ENCODE data around the gene SMCP. TPM values are rescaled to one million over a fixed set of nuclear protein-coding genes. Genes with fewer than 3 reads are reported as not detected.

The SMCP gene
- total and polyA plus RNA-seq, 2 experiments from 2014 or later, result not detected

DNA sequence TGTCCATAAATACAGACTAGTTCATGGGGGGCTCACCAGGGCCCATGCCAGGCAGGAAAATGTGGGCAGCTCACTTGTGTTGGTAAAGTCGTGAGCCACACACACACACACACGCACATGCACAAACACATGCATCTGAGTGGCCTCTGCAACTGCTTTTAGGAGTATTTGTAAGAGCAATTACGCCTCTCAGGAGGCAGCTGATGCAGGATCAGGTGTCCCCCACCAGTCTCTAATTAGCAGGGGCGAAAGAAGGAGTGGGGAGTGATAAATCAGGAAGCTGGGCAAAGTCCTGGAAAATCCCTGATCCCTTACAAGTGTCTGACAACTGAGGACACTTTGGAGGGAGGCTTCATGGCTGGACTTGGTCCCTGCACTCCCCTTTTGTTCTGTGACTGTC lies 24.5 kb downstream of the SMCP start:
- no peaks in the 10 kb centered on the region for H3K36me3 Mint-ChIP-seq (ENCODE audit: low read depth)
- H3K9me2 ChIP-seq (ENCODE audit: insufficient read depth), result 0 out of 2 replicates have a peak, but pooled peaks cover 5% of the 10 kb centered on the region
- H3K27ac Mint-ChIP-seq, result no peak overlapping the region
- no peaks in the 10 kb centered on the region for H3K4me1 Mint-ChIP-seq
- H3F3A ChIP-seq (replicated peaks; ENCODE audit: low read depth), result no peaks in the 10 kb centered on the region
- H3K4me1 ChIP-seq (ENCODE audit: insufficient read depth), result no peaks in the 10 kb centered on the region
- no peaks in the 10 kb centered on the region for H3K9me3 Mint-ChIP-seq
- H3K4me2 ChIP-seq, result no peak overlapping the region
- no peaks in the 10 kb centered on the region for H4K20me1 ChIP-seq (replicated peaks; ENCODE audit: insufficient read depth)
- DNase-seq (ENCODE audit: low spot score) (no peak), ATAC-seq (no peak)
- H2AFZ ChIP-seq, result no peak overlapping the region
- no peaks in the 10 kb centered on the region for H3K27me3 Mint-ChIP-seq (ENCODE audit: insufficient read depth, low read depth, poor library complexity)
- no peaks in the 10 kb centered on the region for H3K36me3 ChIP-seq (ENCODE audit: insufficient read depth)
- TF ChIP-seq REST (IDR thresholded peaks at IDR 0.05; ENCODE audit: unreplicated experiment) (no peak), STAT1 (IDR thresholded peaks at IDR 0.05; ENCODE audit: unreplicated experiment) (no peak), NANOG (IDR thresholded peaks at IDR 0.05; ENCODE audit: borderline replicate concordance) (no peak), ZNF114 (CRISPR knock-in tag; IDR thresholded peaks at IDR 0.05) (no peak), ZNF462 (CRISPR knock-in tag; IDR thresholded peaks at IDR 0.05) (no peak), POLR2AphosphoS5 (IDR thresholded peaks at IDR 0.05; ENCODE audit: low read depth) (no peak)
- TF ChIP-seq, protein P1, sequence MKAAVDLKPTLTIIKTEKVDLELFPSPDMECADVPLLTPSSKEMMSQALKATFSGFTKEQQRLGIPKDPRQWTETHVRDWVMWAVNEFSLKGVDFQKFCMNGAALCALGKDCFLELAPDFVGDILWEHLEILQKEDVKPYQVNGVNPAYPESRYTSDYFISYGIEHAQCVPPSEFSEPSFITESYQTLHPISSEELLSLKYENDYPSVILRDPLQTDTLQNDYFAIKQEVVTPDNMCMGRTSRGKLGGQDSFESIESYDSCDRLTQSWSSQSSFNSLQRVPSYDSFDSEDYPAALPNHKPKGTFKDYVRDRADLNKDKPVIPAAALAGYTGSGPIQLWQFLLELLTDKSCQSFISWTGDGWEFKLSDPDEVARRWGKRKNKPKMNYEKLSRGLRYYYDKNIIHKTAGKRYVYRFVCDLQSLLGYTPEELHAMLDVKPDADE (IDR thresholded peaks at IDR 0.05), result no peak
- TF ChIP-seq, protein P2, sequence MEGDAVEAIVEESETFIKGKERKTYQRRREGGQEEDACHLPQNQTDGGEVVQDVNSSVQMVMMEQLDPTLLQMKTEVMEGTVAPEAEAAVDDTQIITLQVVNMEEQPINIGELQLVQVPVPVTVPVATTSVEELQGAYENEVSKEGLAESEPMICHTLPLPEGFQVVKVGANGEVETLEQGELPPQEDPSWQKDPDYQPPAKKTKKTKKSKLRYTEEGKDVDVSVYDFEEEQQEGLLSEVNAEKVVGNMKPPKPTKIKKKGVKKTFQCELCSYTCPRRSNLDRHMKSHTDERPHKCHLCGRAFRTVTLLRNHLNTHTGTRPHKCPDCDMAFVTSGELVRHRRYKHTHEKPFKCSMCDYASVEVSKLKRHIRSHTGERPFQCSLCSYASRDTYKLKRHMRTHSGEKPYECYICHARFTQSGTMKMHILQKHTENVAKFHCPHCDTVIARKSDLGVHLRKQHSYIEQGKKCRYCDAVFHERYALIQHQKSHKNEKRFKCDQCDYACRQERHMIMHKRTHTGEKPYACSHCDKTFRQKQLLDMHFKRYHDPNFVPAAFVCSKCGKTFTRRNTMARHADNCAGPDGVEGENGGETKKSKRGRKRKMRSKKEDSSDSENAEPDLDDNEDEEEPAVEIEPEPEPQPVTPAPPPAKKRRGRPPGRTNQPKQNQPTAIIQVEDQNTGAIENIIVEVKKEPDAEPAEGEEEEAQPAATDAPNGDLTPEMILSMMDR (conservative IDR thresholded peaks at IDR 0.05; ENCODE audit: low read depth in 2 of 2), result no peak
- no peak overlapping the region for H3K4me3 Mint-ChIP-seq
- no peaks in the 10 kb centered on the region for H3K79me2 ChIP-seq (replicated peaks; ENCODE audit: insufficient read depth)
- H3K27me3 ChIP-seq (ENCODE audit: insufficient read depth), result no peaks in the 10 kb centered on the region
- H3K27ac ChIP-seq (ENCODE audit: low read depth), result no peak overlapping the region
- no peak overlapping the region for H3K4me3 ChIP-seq
